HG03139 (cell line): ENCODE data around the gene TEAD2.

Source experiments
- ATAC-seq: cut with Tn5 transposase; IDR thresholded peaks from one replicate; pipeline ENCODE4 v1.9.1; 2021; ENCODE audit not compliant: unreplicated experiment

The TEAD2 gene

GRCh38 chr19:49294401-49294800, 67.8 kb downstream of the TEAD2 start:
- no peak for ATAC-seq
